GM19468 (cell line): ENCODE results near the gene MYH14.

ENCODE experiments used
- ATAC-seq: cut with Tn5 transposase; IDR thresholded peaks from one replicate; pipeline ENCODE4 v1.9.1; 2021; ENCODE audit warnings: mild to moderate bottlenecking, moderate library complexity, moderate number of reproducible peaks; ENCODE audit not compliant: unreplicated experiment; ENCODE audit errors: extremely low read depth

The MYH14 gene

DNA sequence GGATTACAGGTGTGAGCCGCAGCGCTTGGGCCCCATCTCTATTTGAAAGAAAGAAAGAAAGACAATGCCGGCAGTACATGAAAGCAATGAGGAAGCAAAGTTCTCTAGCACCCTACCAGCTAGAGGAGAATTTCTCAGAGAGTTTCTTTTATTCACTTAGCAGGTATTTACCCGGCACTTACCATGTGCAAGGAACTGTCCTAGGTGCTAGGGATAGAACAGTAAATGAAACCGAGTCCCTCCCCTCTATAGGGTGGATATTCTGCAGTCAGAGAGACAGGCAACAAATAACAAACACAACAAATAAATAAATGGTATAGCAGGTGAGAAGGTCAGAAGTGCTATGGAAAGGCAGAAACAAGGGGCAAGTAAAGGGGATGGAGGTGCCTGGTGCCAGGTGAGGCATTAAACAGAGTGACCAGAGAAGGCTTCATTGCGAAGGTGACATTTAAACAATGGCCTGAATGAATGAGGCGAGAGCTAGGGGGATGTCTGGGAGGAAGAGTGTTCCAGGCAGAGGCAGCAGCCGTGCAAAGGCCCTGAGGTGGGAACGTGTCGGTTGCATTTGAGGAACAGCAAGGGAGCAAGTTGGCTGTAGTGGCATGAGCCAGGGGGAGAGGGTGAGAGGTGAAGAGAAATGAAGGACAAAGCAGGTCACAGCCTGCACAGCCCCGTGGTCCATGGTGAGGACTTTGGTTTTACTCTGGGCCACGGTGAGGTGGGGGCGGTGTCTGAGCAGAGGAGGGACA is 10.8 kb upstream of the MYH14 start:
- ATAC-seq: no peak

DNA sequence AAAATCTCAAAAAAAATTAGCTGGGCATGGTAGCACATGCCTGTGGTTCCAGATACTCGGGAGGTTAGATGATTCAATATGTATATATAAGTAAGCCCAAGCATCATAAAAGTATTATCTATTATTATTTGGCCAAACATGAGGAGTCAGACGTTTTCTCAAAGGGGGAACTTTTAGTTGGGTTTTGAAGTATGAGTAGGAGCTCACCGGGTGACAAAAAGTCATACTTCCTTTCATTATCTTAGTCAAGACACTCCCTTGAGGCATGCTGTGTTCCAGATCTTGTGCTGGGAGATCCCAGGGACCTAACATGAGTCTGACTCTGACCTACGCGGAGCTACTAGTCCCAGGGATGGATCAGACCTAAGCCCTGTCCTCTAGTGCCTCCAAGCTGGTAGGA is 8.2 kb upstream of the MYH14 start:
- no peak for ATAC-seq

- ATAC-seq: no peak
Observed at GRCh38 chr19:50196322-50196932, 7.0 kb upstream of the MYH14 start.

- no peak for ATAC-seq
Observed at GRCh38 chr19:50197348-50197747, 6.1 kb upstream of the MYH14 start.

DNA sequence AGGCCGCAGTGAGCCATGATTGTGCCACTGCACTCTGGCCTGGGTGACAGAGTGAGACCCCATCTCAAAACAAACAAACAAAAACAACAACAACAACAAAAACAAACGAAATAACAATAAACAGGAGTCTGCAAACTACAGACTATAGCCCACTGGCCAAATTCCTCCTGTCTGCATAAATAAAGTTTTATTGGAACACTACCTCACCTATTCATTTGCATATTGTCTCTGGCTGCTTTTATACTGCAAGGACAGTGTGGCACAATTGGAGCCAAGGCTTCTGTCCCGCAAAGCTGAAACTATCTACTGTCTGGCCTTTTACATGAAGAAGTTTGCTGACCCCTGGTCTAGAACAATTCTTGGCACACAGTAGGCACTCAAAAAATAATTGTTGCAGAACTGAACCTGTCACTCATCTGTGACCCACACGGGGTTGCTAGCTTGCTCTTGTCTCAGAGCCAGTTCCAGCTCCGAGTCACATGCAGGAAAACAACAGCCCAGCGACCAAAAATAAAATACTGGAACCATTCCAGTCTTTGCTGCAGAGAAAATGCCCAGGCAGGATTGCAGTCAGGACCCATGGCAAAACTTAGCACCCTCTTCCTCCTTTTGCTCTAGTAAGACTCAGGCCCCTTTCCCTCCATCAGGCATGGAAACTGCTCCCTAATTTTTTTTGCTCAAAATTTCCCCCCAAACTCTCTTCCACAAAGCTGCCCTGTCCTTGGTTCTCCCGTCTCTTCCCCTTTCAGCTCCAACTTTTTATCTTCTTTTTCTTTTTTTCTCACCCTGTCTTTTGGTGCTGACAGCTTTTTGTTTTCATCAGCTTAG is 4.8 kb upstream of the MYH14 start:
- ATAC-seq: no peak

- ATAC-seq: no peak
Observed at GRCh38 chr19:50199259-50199555, 4.2 kb upstream of the MYH14 start.

DNA sequence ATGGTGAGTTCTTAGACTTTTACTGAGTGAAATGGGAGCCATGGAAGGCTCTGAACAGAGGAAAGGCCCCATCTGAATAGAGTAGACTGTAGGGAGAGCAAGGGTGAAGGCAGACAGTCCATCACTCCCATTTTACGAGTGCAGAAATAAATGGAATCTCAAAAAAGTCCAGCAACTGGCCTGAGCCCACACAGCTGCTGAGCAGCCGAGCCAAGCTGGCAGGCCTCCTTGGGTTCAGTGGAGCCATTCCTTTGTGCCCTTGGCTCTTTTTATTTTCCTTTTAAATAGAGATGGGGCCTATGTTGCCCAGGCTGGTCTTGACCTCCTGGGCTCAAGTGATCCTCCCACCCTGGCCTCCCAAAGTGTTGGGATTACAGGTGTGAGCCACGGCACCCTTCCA is 1.0 kb upstream of the MYH14 start:
- ATAC-seq: no peak

DNA sequence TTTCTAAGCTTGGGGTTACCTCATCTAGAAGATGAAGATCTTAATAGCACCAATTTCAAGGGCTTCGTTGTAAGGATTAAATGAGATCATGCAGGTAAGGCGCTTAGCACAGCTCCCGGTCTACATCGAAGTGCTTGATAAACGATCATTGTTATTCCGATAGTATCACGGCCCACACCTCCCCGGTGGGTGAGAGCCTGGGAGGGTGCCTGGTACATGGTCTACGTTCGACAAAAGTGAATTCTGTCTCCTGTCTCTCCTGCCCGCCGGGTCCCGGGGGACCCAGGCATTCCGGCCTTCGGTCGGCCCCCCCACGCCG is 501 bp upstream of the MYH14 start:
- ATAC-seq: no peak

- ATAC-seq: no peak
Observed at GRCh38 chr19:50204081-50204428, 633 bp downstream of the MYH14 start.

DNA sequence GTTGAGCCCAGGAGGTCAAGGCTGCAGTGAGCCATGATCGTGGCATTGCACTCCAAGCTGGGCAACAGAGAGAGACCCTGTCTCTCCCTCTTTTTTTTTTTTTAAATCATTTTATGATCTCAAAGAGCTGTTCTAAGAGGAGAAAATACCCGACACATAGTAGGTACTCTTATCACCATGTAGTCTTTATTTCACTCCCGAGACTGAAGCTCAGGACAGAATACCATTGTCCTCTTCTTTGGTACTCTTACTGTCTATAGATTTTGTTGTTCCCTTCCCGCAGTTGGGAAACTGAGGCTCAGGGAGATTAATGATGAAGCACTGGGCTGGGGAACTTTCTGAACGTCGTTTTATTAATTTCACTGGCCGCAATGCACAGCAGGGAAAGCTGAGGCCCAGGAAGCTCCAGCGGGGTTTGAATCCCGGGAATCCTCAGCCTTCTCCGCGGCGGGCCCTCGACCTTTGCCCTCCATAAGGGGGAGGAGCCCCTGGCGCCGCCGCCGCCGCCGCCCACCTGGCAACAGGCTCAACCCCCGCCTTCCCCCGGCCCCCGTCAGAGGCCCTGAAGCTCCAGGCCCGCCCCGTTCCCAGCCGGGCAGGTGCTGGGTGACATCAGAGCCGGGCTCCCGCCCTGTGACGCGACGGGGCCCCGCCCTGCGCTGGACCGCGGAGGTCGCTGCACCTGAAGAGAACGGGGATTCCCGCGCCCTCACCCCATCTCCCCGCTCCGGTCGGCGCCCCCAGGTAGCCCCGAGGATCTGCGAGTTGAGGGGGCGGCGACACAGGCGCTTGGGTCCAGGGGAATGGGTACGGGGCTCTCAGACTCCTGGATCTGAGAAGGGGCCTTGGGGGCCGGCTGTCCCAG is 1.6 kb downstream of the MYH14 start:
- no peak for ATAC-seq

GRCh38 chr19:50205681-50206138 is 2.3 kb downstream of the MYH14 start:
- ATAC-seq: no peak

DNA sequence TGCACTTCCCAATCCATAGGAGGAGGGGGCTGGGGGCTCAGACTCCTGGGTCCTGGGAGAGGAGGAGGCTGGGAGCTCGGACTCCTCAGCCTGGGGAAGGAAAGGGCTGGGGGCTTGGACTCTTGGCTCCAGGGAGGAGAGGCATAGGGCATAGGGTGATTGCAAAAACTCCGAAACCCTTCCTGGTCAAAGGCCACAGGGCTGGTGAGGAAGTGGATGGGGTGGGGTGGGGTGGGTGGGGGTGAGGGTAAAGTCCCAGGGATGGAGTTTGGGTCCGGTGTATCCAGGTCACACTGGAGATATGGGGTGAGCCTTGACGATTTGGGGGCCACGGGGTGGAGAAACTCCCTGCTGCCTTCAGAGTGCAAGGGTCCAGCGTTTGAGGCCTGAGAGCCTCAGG is 2.8 kb downstream of the MYH14 start:
- no peak for ATAC-seq

GRCh38 chr19:50207730-50208129 is 4.3 kb downstream of the MYH14 start:
- ATAC-seq: no peak

- no peak for ATAC-seq
Observed at GRCh38 chr19:50209131-50209530, 5.7 kb downstream of the MYH14 start.

- no peak for ATAC-seq
Observed at GRCh38 chr19:50210425-50210824, 7.0 kb downstream of the MYH14 start.

DNA sequence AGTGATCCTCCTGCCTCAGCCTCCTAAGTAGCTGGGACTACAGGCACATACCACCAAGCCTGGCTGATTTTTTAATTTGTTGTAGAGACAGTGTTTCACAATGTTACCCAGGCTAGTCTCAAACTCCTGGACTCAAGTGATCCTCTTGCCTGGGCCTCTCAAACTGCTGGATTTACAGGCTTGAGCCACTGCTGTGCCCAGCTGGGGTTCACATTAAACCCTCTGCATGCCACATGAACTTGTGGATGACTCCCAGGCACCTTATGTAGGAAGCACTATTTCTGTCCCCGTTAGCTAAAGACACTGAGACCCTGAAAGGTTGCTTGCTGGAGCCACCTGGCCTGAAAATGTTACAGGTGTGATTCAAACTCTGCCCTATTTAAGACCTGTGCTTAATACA is 10.5 kb downstream of the MYH14 start:
- ATAC-seq: no peak

DNA sequence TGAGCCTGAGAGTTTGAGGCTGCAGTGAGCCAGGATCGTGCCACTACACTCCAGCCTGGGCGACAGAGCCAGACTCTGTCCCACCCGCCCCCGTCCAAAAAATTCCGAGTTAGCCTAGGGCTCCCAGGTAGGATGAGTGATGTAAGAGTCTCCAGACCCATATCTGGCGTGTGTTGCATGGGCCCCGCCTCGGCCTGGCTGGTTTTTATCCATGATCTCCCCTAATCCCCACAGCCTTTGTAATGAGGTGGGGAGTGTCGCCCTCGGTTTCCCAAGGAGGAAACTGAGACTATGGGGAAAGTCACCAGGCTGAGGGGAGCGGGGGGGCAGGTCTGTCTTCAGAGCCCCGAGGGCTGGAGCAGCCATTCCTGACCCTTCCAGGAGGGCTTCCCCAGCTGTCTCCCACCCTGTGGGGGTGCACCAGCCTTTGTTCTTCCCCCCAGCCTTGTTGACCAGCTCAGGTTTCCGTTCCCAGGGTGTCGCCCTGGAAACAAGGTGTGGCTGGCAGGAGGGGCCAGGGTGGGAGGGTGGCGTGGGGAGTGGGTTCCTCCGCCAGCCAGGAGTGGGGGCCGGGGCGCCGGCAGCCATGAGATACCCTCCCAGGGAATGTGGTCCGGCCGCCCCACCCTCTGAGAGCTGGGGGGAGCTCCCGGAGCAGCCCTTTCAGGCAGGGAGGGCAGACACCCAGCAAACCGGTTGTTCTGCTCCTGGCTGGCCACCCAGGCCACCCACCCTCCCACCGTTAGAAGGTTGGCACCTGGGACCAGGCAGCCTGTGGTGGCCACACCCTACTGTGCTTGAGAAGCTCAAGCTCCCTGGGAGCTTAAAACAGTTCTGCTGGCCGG is 11.5 kb downstream of the MYH14 start:
- ATAC-seq: no peak

GRCh38 chr19:50215820-50216219 is 12.4 kb downstream of the MYH14 start:
- ATAC-seq: no peak

DNA sequence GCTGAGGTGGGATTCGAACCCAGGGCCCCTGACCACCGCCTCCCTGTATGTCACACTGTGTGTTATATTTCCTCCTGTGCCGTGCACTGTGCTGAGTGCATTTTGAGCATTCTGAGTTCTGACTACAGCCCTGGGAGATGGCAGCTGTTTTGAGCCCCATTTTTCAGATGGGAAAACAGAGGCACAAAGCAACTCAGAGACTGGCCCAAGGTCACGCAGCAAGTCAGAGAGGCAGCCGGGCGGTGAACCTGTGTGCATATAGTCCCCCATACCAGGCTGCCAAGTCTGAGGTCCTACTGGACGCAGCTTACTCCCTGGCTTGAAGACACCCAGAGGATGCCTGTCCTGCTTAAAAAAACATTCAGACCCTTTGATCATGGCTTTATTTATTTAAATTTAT is 17.7 kb downstream of the MYH14 start:
- ATAC-seq: no peak
